Lower lobe of right lung (tissue), 2 donors: ENCODE measurements around the gene FUT8. TPM values are rescaled to one million over a fixed set of nuclear protein-coding genes. Genes with fewer than 3 reads are reported as not detected.

ENCODE experiments used
- ATAC-seq, 2 donors: fragments of 200-7000 bp; cut with Tn5 transposase; one replicate each; pipeline ENCODE4 v1.9.1; 2020 to 2022; ENCODE audit warnings: mild to moderate bottlenecking in 2 of 2, moderate library complexity in 2 of 2
- DNase-seq: peaks from one replicate; pipeline ENCODE4 v3.0.0-alpha.2; 2020
- H3K27ac ChIP-seq: fragments of 200-600 bp; one replicate; pipeline ENCODE4 v1.8.0; 2022
- H3K27me3 ChIP-seq: fragments of 200-600 bp; one replicate; pipeline ENCODE4 v1.8.0; 2022; ENCODE audit warnings: low read depth
- H3K36me3 ChIP-seq: fragments of 200-600 bp; one replicate; pipeline ENCODE4 v1.8.0; 2022; ENCODE audit warnings: mild to moderate bottlenecking
- H3K4me1 ChIP-seq: fragments of 200-600 bp; one replicate; pipeline ENCODE4 v1.8.0; 2022
- H3K4me3 ChIP-seq: fragments of 200-600 bp; one replicate; pipeline ENCODE4 v1.8.0; 2022; ENCODE audit warnings: mild to moderate bottlenecking
- H3K9me3 ChIP-seq: fragments of 200-600 bp; one replicate; pipeline ENCODE4 v1.8.0; 2022
- CTCF ChIP-seq: fragments of 200-600 bp; IDR thresholded peaks from one replicate; pipeline ENCODE4 v1.8.0; 2022; ENCODE audit warnings: antibody characterized with exemption, mild to moderate bottlenecking
- intact Hi-C: fragments of 100-400 bp; cut with DNase I; formaldehyde crosslinking; loops from one replicate; pipeline ENCODE4 v1.11.0; 2022
- total RNA-seq: library from RNA; stranded (reverse); fragmentation: NEBNext Ultra II Directional; extraction: Animal tissue kit (Norgen Biotek cat#: 25700); gene quantifications from one replicate; pipeline ENCODE4 v1.2.1, GENCODE V29; 2021
- donor health status: DM: no; HTN: yes; CAD: no; lungs with severe emphysema.

The FUT8 gene
- total RNA-seq, 1 donor from 2014 or later, result 46.1 TPM

- no peak for TF ChIP-seq CTCF
- Histone ChIP-seq H3K36me3 (peaks cover 7% of the 10 kb centered on the region), H3K27me3 (no peaks in the 10 kb centered on the region), H3K27ac (no peak overlapping the region), H3K4me1 (no peaks in the 10 kb centered on the region), H3K4me3 (no peak overlapping the region), H3K9me3 (no peaks in the 10 kb centered on the region)
- intact Hi-C loops, result no loop called here
- no peak for ATAC-seq
- DNase-seq, result no peak
Measured at GRCh38 chr14:65731933-65732506, 319.5 kb downstream of the FUT8 start.

GRCh38 chr14:65738339-65738738, 325.8 kb downstream of the FUT8 start:
- no peaks in the 10 kb centered on the region for H3K9me3 ChIP-seq
- TF ChIP-seq CTCF, result no peak
- ATAC-seq (no peak), DNase-seq (no peak)
- intact Hi-C loops, result no loop called here
- peaks cover 11% of the 10 kb centered on the region for H3K36me3 ChIP-seq
- H3K27me3 ChIP-seq, result no peaks in the 10 kb centered on the region
- H3K4me3 ChIP-seq, result no peak overlapping the region
- no peak overlapping the region for H3K27ac ChIP-seq
- no peaks in the 10 kb centered on the region for H3K4me1 ChIP-seq

DNA sequence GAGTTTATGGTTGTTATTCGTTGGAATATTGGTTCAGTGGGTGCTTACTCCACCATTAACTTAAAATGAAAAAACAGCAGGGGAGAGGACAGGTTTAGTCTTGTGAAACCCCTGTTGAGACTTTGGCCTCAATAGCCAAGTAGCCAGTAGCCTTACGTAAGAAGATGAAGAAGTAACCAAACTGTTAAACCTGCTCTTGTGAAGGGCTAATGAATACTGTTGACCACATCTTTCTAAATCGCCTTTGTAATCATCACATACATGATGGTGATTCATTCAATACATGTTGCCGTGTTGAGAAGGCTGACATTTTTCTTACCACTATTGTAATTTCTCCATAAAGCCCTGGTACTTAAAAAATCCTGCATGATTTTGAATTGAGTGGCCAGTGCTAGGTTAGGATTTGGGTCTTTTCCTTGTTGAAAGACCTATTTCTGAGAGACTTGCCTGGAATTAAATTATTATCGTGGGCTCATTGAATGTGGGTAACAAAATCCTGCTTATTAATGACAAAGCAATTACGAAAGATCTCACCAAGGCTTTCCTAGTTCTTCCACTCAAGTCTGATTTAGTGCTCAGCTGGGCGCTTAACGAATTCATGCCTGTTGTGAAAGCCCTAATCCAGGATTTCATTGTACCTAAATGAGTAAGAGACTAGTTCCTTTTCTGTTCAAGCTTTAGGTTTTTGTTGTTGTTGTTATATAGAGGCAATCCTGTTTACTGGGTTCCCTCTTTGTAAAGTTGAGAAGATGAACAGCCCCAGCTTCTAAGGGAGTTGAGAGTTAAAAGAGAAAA, 333.1 kb downstream of the FUT8 start:
- Histone ChIP-seq H3K27ac (no peak overlapping the region), H3K4me3 (no peak overlapping the region), H3K4me1 (no peaks in the 10 kb centered on the region), H3K27me3 (no peaks in the 10 kb centered on the region), H3K9me3 (no peaks in the 10 kb centered on the region), H3K36me3 (peaks cover 10% of the 10 kb centered on the region)
- TF ChIP-seq CTCF, result no peak
- intact Hi-C loops, result no loop called here
- DNase-seq (no peak), ATAC-seq (no peak)

DNA sequence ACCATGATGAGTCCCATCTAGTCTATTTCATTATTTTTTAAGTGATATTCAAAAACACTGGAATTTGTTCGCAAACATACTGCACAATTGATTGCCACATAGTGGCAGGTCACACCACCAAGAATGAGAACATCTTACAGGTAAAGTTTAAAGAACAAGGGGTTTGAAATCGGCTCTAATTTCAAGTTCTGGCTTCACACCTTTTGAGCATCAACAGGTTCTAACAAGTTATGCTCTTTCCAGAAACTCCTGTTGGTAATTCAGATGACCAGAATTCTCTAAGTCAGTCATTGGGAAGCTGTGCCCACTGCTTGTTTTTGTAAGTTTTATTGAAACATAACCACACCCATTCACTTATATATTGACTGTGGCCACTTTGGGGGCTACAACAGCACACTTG, 336.3 kb downstream of the FUT8 start:
- H3K4me3 ChIP-seq, result no peak overlapping the region
- DNase-seq (no peak), ATAC-seq (no peak)
- H3K9me3 ChIP-seq, result no peaks in the 10 kb centered on the region
- intact Hi-C loops, result no loop called here
- no peaks in the 10 kb centered on the region for H3K4me1 ChIP-seq
- H3K27ac ChIP-seq, result no peak overlapping the region
- no peak for TF ChIP-seq CTCF
- H3K27me3 ChIP-seq, result no peaks in the 10 kb centered on the region
- H3K36me3 ChIP-seq, result no peaks in the 10 kb centered on the region

GRCh38 chr14:65749287-65749686, 336.8 kb downstream of the FUT8 start:
- ATAC-seq, result no peak
- intact Hi-C loops, result no loop called here

More at GRCh38 chr14:65749287-65749686, 336.8 kb downstream of the FUT8 start:
- Histone ChIP-seq H3K9me3 (no peaks in the 10 kb centered on the region), H3K4me3 (no peak overlapping the region), H3K27ac (no peak overlapping the region), H3K36me3 (no peaks in the 10 kb centered on the region), H3K4me1 (no peaks in the 10 kb centered on the region), H3K27me3 (no peaks in the 10 kb centered on the region)
- no peak for TF ChIP-seq CTCF
- no peak for DNase-seq
